DMS79 (cell line): ENCODE measurements around the gene SLC35B3.
"Not testable (repeated sequence)": the region's sequence is repeated elsewhere in the genome, so short reads cannot be mapped to it uniquely, and the experiment has no call there.

Experiments used
- DNase-seq: peaks from one replicate; lab custom pipeline; 2025; lab: John Stamatoyannopoulos, UW

The SLC35B3 gene

GRCh38 chr6:8435093-8435844, at the start of gene SLC35B3:
Gene SLC35B3 (minus strand): TSS chr6:8435545.
- peak; percentile 65 for DNase-seq

DNA sequence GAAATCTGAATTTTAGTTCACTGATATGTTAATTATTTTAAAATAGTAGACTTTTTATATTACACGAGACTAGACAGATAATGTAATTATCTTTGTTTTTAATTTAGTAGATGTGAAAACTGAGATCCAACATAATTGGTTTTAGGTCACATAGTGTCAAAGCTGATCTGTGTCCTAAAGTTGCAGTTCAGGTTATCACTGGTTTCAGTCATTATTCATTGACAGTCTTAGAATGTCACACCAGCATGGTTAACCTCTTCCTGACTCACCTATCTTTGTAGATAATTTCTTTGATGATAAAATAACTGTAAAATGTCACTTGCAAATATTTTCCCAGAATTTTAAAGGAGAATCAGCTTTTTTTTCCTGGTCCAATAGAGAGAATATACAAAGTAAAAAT, 48.3 kb upstream of the SLC35B3 start:
- no peak for DNase-seq

GRCh38 chr6:8481727-8482126, 46.4 kb upstream of the SLC35B3 start:
- no peak for DNase-seq

DNA sequence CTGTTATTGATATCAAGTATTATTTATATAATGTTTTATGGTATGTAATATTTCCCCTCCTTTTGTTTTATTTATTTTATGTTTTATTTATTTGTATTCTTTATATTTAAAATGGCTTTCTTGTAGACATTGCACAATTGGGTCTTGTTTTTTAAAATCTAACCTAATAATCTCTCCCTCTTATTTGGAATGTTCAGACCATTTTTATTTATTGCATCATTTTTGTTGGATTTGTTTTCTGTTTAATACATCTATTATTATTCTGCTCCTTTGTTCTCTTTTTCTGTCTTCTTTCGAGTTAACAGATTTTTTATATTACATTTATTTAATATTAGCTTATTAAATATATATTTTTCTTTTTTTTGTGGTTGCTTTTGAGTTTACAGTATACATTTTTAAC, 43.1 kb upstream of the SLC35B3 start:
- no peak for DNase-seq

DNA sequence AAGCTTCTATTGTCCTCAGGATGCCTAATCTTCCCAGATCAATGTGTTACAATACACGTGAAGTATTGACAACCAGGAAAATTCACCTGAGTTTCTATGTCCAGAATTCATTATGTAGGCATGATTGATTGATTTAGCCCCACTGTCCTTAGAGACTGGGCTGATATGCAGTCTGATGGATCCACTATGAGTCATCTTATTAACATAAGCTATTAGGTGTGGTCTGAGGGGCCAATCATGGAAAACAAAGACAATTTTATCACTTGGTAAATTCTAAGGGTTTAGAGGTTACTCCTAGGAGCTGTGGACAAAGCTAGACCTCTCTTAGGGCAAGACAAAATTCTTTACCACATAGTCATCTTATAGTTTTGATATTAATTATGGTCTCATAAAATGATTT, 41.3 kb upstream of the SLC35B3 start:
- no peak for DNase-seq

- DNase-seq, result no peak
Measured at GRCh38 chr6:8468552-8469356, 33.4 kb upstream of the SLC35B3 start.

DNA sequence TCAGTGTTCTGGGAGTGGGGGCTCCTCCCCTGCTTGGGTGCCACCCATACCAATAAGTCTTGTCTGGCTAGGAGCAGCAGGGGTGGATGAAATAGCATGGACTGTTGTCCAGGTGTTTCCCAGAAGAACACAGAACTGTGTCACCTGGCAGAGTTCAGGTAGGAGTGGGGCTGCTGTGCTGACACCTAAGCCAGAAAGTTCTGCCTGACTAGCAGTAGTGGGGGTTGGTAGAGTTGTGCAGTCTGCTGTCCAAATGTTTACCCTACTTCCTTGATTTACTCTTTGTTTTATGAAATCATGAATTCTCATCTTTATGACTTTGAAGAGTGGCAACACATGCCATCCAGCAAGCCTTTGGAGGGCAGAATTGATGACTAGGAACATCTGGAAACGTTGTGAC, 27.3 kb upstream of the SLC35B3 start:
- DNase-seq, result no peak

- DNase-seq, result no peak
Measured at GRCh38 chr6:8462169-8462568, 26.8 kb upstream of the SLC35B3 start.

DNA sequence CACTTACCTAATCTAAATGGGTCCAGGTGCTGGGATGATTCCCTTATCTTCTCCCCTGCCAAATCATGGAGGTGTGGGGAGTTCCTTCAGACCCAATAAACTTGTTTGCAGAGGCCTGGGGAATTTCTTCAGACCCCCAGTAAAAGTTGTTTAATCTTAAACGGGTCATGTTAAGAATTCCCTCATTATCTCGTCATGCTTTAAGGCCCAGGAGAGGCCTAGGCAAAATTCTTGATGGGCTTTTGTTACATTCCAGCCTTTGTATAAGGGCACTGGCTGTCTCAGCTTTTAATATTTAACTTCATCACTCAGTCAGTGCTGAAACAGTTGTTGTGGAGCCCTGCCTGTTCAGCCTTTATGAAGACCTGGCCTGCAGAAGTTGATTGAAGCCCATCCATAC, 11.0 kb upstream of the SLC35B3 start:
- no peak for DNase-seq

GRCh38 chr6:8445930-8446329, 10.6 kb upstream of the SLC35B3 start:
- not testable (repeated sequence) for DNase-seq

GRCh38 chr6:8442150-8442549, 6.8 kb upstream of the SLC35B3 start:
- no peak for DNase-seq

GRCh38 chr6:8441452-8441851, 6.1 kb upstream of the SLC35B3 start:
- no peak for DNase-seq

GRCh38 chr6:8439601-8440268, 4.4 kb upstream of the SLC35B3 start:
- DNase-seq, result no peak

DNA sequence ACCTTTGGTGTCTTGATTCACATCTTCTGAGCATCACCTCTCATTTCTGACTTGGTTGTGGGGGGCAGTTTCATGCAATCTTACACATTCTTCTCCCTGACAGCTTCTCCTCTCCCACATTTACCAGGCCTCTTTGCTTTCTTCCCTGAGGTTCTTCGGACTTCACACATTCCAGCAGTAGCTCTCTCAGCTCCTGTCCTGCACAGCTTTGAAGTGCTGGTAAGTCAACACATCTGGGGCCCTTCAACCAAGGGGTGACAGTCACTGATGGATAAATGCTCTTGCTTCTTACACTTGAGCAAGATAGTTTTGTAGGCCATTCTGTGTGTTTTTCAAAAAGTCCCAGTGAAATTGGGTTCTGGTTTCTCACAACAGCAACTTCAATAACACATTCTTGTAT, 2.5 kb upstream of the SLC35B3 start:
- DNase-seq, result no peak

DNA sequence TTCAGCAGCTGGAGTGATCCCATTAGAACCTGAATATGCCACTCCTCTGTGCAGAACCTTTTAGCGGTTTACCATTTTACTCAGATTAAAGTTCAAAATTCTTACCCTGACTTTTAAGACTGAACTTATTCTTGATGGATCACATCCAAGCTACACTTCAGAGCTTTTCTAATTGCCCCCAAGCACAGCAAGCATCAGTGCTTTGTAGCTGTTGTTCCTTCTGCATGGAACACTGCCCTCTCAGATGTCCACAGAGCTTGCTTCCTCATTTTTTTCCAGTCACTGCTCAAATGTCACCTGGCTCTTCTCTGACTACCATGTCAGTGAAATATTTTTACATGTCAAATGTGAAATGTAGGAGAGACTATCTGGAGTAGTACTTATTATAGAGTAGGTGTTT, 1.6 kb upstream of the SLC35B3 start:
- peak; percentile 2 for DNase-seq

DNA sequence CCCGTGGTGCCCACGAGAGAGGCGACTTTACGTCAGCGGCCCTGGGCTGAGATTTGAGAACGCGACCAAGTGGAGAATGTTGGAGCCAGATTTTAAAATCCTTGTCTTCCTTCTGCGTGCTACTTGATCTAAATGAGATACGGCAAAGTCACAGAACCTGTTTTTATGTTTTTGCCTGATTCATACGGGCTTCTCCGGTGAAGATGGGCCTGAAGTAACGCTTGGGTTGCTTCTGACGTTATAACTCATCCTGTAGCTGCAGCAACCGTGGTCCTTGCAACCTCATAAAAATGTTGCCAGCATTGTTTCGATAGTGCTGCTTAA, 462 bp upstream of the SLC35B3 start:
- peak; percentile 7 for DNase-seq

GRCh38 chr6:8434727-8435092, 635 bp downstream of the SLC35B3 start:
- no peak for DNase-seq

DNA sequence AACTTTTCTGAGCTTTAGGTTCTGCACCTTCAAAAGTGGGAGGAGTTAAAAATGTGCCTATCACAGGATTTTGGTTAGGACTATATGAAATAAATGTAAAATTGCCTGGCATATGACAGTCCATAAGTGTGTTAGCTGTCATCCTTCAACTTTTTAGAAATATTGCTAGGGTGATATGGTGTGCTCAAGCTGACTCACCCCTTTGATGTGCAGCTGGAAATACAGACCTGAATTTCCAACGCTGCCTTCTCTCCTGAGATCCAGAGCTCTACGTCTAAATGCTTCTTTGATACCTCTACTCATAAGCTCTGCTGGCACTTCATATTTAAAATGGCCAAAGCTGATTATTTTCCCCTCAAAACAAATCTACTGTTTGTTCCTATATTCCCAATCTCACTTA, 2.7 kb downstream of the SLC35B3 start:
- no peak for DNase-seq

DNA sequence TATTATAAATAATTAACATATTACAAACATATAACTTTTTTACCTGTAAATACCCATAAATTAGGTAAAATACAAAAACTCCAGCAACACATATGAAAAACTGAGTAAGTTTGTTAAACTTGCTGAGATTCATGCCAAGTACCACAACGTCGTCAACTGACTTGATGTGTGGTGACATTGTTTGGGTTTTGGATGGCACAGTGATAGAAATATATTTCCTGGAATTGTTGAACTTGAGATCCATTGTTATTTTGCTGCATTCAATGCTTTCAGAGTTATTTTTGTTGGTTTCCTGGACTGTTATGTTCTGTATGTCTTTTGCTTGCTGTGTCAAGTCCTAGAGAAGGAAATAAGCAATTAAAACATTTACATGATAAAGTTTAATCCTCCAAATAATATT, 5.5 kb downstream of the SLC35B3 start:
- no peak for DNase-seq

- not testable (repeated sequence) for DNase-seq
Measured at GRCh38 chr6:8426544-8426943, 8.8 kb downstream of the SLC35B3 start.

- DNase-seq, result no peak
Measured at GRCh38 chr6:8420031-8420588, 15.2 kb downstream of the SLC35B3 start.

DNA sequence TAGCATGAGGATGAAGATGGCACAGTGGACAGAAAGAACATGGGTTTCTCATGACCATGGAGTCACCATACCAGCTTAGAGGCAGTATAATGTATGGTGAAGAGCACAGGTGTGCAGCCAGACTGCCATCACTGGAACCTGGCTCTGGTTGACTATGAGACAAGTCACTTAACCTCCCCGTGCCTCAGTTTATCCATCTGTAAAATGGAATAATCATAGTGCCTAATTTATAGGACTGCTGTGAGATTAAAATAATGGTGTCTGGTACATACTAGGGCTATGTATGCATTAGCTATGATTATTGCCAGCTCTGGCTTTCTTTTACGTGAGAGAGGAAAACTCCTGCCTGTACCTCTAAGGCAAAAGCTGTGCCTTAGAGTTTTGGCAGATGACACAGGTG, 19.4 kb downstream of the SLC35B3 start:
- DNase-seq, result no peak

- no peak for DNase-seq
Measured at GRCh38 chr6:8415280-8415679, 20.1 kb downstream of the SLC35B3 start.
